K562 (cell line): ENCODE measurements around the gene SHANK1. TPM values are rescaled to one million over a fixed set of nuclear protein-coding genes. Genes with fewer than 3 reads are reported as not detected.

ENCODE experiments used
- CC2D1A ChIP-seq: fragments of 450-650 bp; IDR thresholded peaks from 2 replicates; pipeline ENCODE4 v1.6.1; 2017; ENCODE audit warnings: mild to moderate bottlenecking
- DNMT1 ChIP-seq: fragments of 450-650 bp; IDR thresholded peaks from 2 replicates; pipeline ENCODE4 v1.6.1; 2016; ENCODE audit warnings: antibody characterized with exemption, mild to moderate bottlenecking
- ERF ChIP-seq: fragments of 450-650 bp; formaldehyde crosslinking; IDR thresholded peaks from 2 replicates; pipeline ENCODE4 v1.4.0; 2020; ENCODE audit warnings: mild to moderate bottlenecking, mixed read lengths
- ESRRB ChIP-seq: fragments of 250-450 bp; sonication (Bioruptor Pico); IDR thresholded peaks from 2 replicates; pipeline ENCODE4 v1.5.0; 2020; ENCODE audit warnings: mild to moderate bottlenecking, moderate library complexity, borderline replicate concordance
- HDAC1 ChIP-seq, 2 experiments: fragments of 450-650 bp; IDR thresholded peaks; 2 replicates each; pipeline ENCODE4 v1.6.1; 2016 to 2017; ENCODE audit warnings: inconsistent platforms in 1 of 2, mild to moderate bottlenecking in 1 of 2, moderate library complexity in 1 of 2
- NFIX ChIP-seq: fragments of 250-450 bp; sonication (Bioruptor Pico); IDR thresholded peaks from 2 replicates; pipeline ENCODE4 v1.4.0; 2020; ENCODE audit warnings: low read depth, mild to moderate bottlenecking, moderate library complexity
- NR2C2 ChIP-seq, 2 experiments: fragments of 200-800 bp in 1 of 2; sonication (Bioruptor generic) in 1 of 2; sonication (generic) in 1 of 2; formaldehyde crosslinking in 1 of 2; IDR thresholded peaks; 2 replicates each; pipeline versions ENCODE4 v1.6.1 to v1.8.0; 2016 to 2022; ENCODE audit warnings: mild to moderate bottlenecking in 1 of 2, missing compliant biosample characterization in 1 of 2, missing genetic modification characterization in 1 of 2, missing genetic modification reagents in 1 of 2
- NR2F6 ChIP-seq: fragments of 450-650 bp; formaldehyde crosslinking; IDR thresholded peaks from 2 replicates; pipeline ENCODE4 v1.4.0; 2020; ENCODE audit warnings: mild to moderate bottlenecking
- PRPF4 ChIP-seq: fragments of 200-400 bp; formaldehyde crosslinking; IDR thresholded peaks from one replicate; pipeline ENCODE4 v1.6.1; 2017; ENCODE audit warnings: low read length, low read depth, mild to moderate bottlenecking; ENCODE audit not compliant: insufficient read depth, poor library complexity, severe bottlenecking
- RBFOX2 ChIP-seq: fragments of 200-400 bp; formaldehyde crosslinking; IDR thresholded peaks from 2 replicates; pipeline ENCODE4 v1.6.1; 2017; ENCODE audit warnings: low read depth, mild to moderate bottlenecking, low read length, moderate library complexity
- SETDB1 ChIP-seq: IDR thresholded peaks from one replicate; pipeline ENCODE4 v1.6.1; 2012; ENCODE audit warnings: low read length, control low read depth, inconsistent platforms
- SRSF7 ChIP-seq: fragments of 200-400 bp; formaldehyde crosslinking; optimal IDR thresholded peaks from 2 replicates; pipeline ENCODE3; 2017; ENCODE audit warnings: mild to moderate bottlenecking, low read depth, low read length
- ZNF174 ChIP-seq: fragments of 250-450 bp; sonication (Bioruptor Pico); IDR thresholded peaks from 2 replicates; pipeline ENCODE4 v1.4.0; 2020; ENCODE audit warnings: mild to moderate bottlenecking
- ZNF316 ChIP-seq: fragments of 450-650 bp; IDR thresholded peaks from 2 replicates; pipeline ENCODE4 v1.6.1; 2016
- ZNF431 ChIP-seq: sonication (generic); formaldehyde crosslinking; IDR thresholded peaks from 2 replicates; pipeline ENCODE4 v1.8.0; 2022; ENCODE audit warnings: mild to moderate bottlenecking, missing genetic modification reagents
- ZNF57 ChIP-seq: fragments of 450-650 bp; formaldehyde crosslinking; IDR thresholded peaks from 2 replicates; pipeline ENCODE4 v1.4.0; 2020; ENCODE audit warnings: mild to moderate bottlenecking, moderate library complexity
- ZNF644 ChIP-seq: fragments of 200-800 bp; sonication (Bioruptor generic); IDR thresholded peaks from 2 replicates; pipeline ENCODE4 v1.6.1; 2016; ENCODE audit warnings: low read depth, missing genetic modification characterization, missing compliant biosample characterization
- polyA plus RNA-seq, 8 experiments: library from polyadenylated mRNA; depleted of rRNA in 4 of 8; stranded (reverse) in 5 of 8; unstranded in 3 of 8; fragments of >200 nt; fragmentation: Nextera tagmentation in 2 of 8; fragmentation: Illumina TruSeq in 1 of 8; extraction: Ambion mirVana in 2 of 8; extraction: Trizol in 1 of 8; gene quantifications; 2 replicates each; pipeline versions ENCODE4 v1.2.1 to v1.2.3, GENCODE V29; 2011 to 2014; ENCODE audit warnings: inconsistent platforms in 1 of 8, missing spikeins in 1 of 8
- total RNA-seq, 7 experiments: library from RNA; depleted of rRNA in 6 of 7; stranded (reverse); fragments of >200 nt in 6 of 7; fragmentation: Illumina TruSeq in 2 of 7; extraction: Trizol in 2 of 7; gene quantifications; 2 replicates each; pipeline versions ENCODE4 v1.2.1 to v1.2.3, GENCODE V29; 2011 to 2021; ENCODE audit warnings: low replicate concordance in 1 of 7
- TF ChIP-seq, protein P1 (sequence below): sonication (generic); formaldehyde crosslinking; IDR thresholded peaks from 2 replicates; pipeline ENCODE4 v1.8.0; 2022; ENCODE audit warnings: missing genetic modification reagents, mild to moderate bottlenecking, borderline replicate concordance
- TF ChIP-seq, protein P2 (sequence below): fragments of 250-450 bp; sonication (Bioruptor Pico); IDR thresholded peaks from 2 replicates; pipeline ENCODE4 v1.5.0; 2021
- TF ChIP-seq, protein P3 (sequence below): fragments of 250-450 bp; sonication (Bioruptor Pico); IDR thresholded peaks from 2 replicates; pipeline ENCODE4 v1.8.0; 2022; ENCODE audit warnings: inconsistent platforms, mild to moderate bottlenecking, moderate library complexity, borderline replicate concordance

SHANK1 gene
- total and polyA plus RNA-seq, 9 of the 15 experiments (the other 6 are each of a cell fraction or from before 2014, with no cell fraction given) = 0.33 to 1.3 (median 0.55) TPM; not detected in 2

DNA sequence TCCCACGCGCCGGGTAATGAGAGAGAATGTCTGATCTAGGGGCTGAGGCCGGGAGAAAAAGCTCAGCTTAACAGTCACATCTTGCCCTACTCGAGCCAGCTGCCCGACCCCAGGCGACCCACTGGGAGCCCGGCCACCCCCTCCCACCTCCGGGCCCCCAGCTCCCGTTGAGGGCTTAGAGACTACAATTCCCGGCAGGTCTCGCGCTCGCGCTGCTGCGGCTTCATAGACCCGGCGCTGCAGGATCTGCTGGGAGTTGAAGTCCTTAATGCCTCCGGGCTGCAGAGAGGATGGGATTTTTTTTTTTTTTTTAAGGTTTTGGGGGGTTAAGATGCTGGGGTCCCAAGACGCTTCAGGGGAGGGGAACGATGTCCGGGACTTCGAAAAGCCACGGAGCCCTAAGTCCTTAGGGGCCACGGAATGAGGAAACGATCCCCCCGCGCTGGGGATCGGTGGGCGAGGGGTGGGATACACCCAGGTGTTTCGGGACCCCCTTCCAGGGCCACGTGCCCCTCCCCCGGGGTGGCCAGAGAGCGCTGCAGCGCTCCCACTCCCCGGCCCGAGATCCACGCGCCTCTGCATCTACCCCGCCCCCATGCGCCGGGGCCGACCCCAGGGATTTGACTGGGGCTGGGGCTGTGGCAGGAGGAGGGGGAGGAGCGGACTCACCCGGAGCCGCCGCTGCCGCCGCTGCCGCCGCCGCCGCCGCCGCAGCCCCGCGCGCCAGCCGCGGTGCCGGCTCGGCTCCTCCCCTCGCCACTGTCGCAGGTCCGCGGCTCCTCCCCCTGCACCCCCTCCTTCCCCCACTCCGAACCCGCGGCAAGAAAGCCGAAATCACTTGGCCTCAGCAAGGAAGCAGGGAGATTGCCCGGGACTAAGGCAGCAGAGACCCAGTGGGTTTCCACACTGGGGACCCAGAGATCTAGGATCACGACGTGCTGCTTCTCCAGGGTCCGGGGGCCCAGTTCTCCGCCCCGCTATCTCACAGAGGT is 80.2 kb downstream of the SHANK1 start, which contains the start of gene SYT3 (continued):
- TF ChIP-seq, protein P1, sequence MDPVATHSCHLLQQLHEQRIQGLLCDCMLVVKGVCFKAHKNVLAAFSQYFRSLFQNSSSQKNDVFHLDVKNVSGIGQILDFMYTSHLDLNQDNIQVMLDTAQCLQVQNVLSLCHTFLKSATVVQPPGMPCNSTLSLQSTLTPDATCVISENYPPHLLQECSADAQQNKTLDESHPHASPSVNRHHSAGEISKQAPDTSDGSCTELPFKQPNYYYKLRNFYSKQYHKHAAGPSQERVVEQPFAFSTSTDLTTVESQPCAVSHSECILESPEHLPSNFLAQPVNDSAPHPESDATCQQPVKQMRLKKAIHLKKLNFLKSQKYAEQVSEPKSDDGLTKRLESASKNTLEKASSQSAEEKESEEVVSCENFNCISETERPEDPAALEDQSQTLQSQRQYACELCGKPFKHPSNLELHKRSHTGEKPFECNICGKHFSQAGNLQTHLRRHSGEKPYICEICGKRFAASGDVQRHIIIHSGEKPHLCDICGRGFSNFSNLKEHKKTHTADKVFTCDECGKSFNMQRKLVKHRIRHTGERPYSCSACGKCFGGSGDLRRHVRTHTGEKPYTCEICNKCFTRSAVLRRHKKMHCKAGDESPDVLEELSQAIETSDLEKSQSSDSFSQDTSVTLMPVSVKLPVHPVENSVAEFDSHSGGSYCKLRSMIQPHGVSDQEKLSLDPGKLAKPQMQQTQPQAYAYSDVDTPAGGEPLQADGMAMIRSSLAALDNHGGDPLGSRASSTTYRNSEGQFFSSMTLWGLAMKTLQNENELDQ (CRISPR knock-in tag) = no peak
- TF ChIP-seq NR2F6 (CRISPR knock-in tag) (no peak), PRPF4 (no peak), RBFOX2 (peak; percentile 58), SRSF7 (no peak), ESRRB (no peak), DNMT1 (no peak), ZNF644 (tag) (peak; percentile 35; the same call in 1 of the 2 replicates), ZNF57 (CRISPR knock-in tag) (no peak), ZNF174 (CRISPR knock-in tag) (no peak), ZNF316 (no peak), ZNF431 (no peak), ERF (CRISPR knock-in tag) (no peak), NFIX (no peak), NR2C2 (CRISPR knock-in tag; IDR thresholded peaks at IDR 0.05) (no peak), NR2C2 (tag; IDR thresholded peaks at IDR 0.05) (no peak), SETDB1 (no peak), HDAC1 (IDR thresholded peaks at IDR 0.05) (peak in 1 of 2 experiments; percentile 44; a peak in 1 of 4 replicates), CC2D1A (no peak)
- TF ChIP-seq, protein P2, sequence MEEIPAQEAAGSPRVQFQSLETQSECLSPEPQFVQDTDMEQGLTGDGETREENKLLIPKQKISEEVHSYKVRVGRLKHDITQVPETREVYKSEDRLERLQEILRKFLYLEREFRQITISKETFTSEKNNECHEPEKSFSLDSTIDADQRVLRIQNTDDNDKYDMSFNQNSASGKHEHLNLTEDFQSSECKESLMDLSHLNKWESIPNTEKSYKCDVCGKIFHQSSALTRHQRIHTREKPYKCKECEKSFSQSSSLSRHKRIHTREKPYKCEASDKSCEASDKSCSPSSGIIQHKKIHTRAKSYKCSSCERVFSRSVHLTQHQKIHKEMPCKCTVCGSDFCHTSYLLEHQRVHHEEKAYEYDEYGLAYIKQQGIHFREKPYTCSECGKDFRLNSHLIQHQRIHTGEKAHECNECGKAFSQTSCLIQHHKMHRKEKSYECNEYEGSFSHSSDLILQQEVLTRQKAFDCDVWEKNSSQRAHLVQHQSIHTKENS (CRISPR knock-in tag) = no peak
- TF ChIP-seq, protein P3, sequence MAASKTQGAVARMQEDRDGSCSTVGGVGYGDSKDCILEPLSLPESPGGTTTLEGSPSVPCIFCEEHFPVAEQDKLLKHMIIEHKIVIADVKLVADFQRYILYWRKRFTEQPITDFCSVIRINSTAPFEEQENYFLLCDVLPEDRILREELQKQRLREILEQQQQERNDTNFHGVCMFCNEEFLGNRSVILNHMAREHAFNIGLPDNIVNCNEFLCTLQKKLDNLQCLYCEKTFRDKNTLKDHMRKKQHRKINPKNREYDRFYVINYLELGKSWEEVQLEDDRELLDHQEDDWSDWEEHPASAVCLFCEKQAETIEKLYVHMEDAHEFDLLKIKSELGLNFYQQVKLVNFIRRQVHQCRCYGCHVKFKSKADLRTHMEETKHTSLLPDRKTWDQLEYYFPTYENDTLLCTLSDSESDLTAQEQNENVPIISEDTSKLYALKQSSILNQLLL (CRISPR knock-in tag) = no peak
